ENCODE data around the gene CDH3.

The CDH3 gene

GRCh38 chr16:68643847-68644246 is 1.3 kb upstream of the CDH3 start:
- no peaks in the 10 kb centered on the region for H3K36me3 ChIP-seq (ENCODE audit: control insufficient read depth, insufficient read depth, low read length)
- no peak overlapping the region for H3K27ac ChIP-seq (ENCODE audit: low read depth, low read length)
- no peak overlapping the region for H3K18ac ChIP-seq (ENCODE audit: low read length)
- no peak overlapping the region for H4K8ac ChIP-seq (ENCODE audit: low read depth, low read length)
- H4K5ac ChIP-seq (ENCODE audit: low read length): no peak overlapping the region
- H3K79me2 ChIP-seq (ENCODE audit: control insufficient read depth, insufficient read depth, low read length): peaks cover 18% of the 10 kb centered on the region
- H2BK120ac ChIP-seq (ENCODE audit: low read depth, low read length): no peak overlapping the region
- peak overlapping the region; percentile 61 for H3K56ac ChIP-seq (ENCODE audit: low read length)
- no peak overlapping the region for H3K4ac ChIP-seq (ENCODE audit: low read depth, low read length)
- H3K4me3 ChIP-seq (ENCODE audit: low read length): no peak overlapping the region
- H3K79me1 ChIP-seq (ENCODE audit: low read length): peaks cover 4% of the 10 kb centered on the region
- H2BK15ac ChIP-seq (replicated peaks; ENCODE audit: low read depth): no peak overlapping the region
- H2AK5ac ChIP-seq (ENCODE audit: low read length): no peak overlapping the region
- DNase-seq: peak; percentile 27
- H3K4me2 ChIP-seq (ENCODE audit: low read length): no peak overlapping the region
- WGBS (ENCODE audit: extremely low coverage, insufficient coverage, low lambda C conversion rate): no CpG with 5 or more reads among the region's 10 CpGs
- no peaks in the 10 kb centered on the region for H3K27me3 ChIP-seq (ENCODE audit: insufficient read depth, low read length, poor library complexity)
- H3K4me1 ChIP-seq (ENCODE audit: control insufficient read depth, low read depth, low read length): peaks cover 6% of the 10 kb centered on the region
- H3K23ac ChIP-seq (ENCODE audit: low read length): no peak overlapping the region
- H2BK5ac ChIP-seq (ENCODE audit: low read length): no peak overlapping the region
- H3K9ac ChIP-seq (ENCODE audit: low read length): peak overlapping the region; percentile 5

- H2BK5ac ChIP-seq (ENCODE audit: low read length): no peak overlapping the region
- no peak overlapping the region for H2BK15ac ChIP-seq (replicated peaks; ENCODE audit: low read depth)
- peaks cover 23% of the 10 kb centered on the region for H3K79me2 ChIP-seq (ENCODE audit: control insufficient read depth, insufficient read depth, low read length)
- no peak overlapping the region for H3K23ac ChIP-seq (ENCODE audit: low read length)
- H4K5ac ChIP-seq (ENCODE audit: low read length): no peak overlapping the region
- no CpG with 5 or more reads among the region's 17 CpGs for WGBS (ENCODE audit: extremely low coverage, insufficient coverage, low lambda C conversion rate)
- H2AK5ac ChIP-seq (ENCODE audit: low read length): no peak overlapping the region
- H4K8ac ChIP-seq (ENCODE audit: low read depth, low read length): no peak overlapping the region
- peaks cover 6% of the 10 kb centered on the region for H3K79me1 ChIP-seq (ENCODE audit: low read length)
- H3K4ac ChIP-seq (ENCODE audit: low read depth, low read length): no peak overlapping the region
- DNase-seq: peak; percentile 67
- H2BK120ac ChIP-seq (ENCODE audit: low read depth, low read length): no peak overlapping the region
- H3K4me1 ChIP-seq (ENCODE audit: control insufficient read depth, low read depth, low read length): peaks cover 6% of the 10 kb centered on the region
- peak overlapping the region; percentile 66 for H3K27ac ChIP-seq (ENCODE audit: low read depth, low read length)
- peak overlapping the region; percentile 90 for H3K4me2 ChIP-seq (ENCODE audit: low read length)
- H3K4me3 ChIP-seq (ENCODE audit: low read length): no peak overlapping the region
- no peaks in the 10 kb centered on the region for H3K36me3 ChIP-seq (ENCODE audit: control insufficient read depth, insufficient read depth, low read length)
- no peaks in the 10 kb centered on the region for H3K27me3 ChIP-seq (ENCODE audit: insufficient read depth, low read length, poor library complexity)
- no peak overlapping the region for H3K18ac ChIP-seq (ENCODE audit: low read length)
- H3K9ac ChIP-seq (ENCODE audit: low read length): peak overlapping the region; percentile 74
- peak overlapping the region; percentile 85 for H3K56ac ChIP-seq (ENCODE audit: low read length)
Observed at GRCh38 chr16:68644296-68644695, 814 bp upstream of the CDH3 start.

- H3K4me2 ChIP-seq (ENCODE audit: low read length): peak overlapping the region; percentile 90
- peaks cover 28% of the 10 kb centered on the region for H3K79me2 ChIP-seq (ENCODE audit: control insufficient read depth, insufficient read depth, low read length)
- peaks cover 6% of the 10 kb centered on the region for H3K4me1 ChIP-seq (ENCODE audit: control insufficient read depth, low read depth, low read length)
- H3K4ac ChIP-seq (ENCODE audit: low read depth, low read length): peak overlapping the region; percentile 23
- peak overlapping the region; percentile 6 for H2BK120ac ChIP-seq (ENCODE audit: low read depth, low read length)
- DNase-seq: peak; percentile 87
- no peak overlapping the region for H2AK5ac ChIP-seq (ENCODE audit: low read length)
- H3K23ac ChIP-seq (ENCODE audit: low read length): peak overlapping the region; percentile 94
- peak overlapping the region; percentile 94 for H3K56ac ChIP-seq (ENCODE audit: low read length)
- peak overlapping the region; percentile 86 for H3K9ac ChIP-seq (ENCODE audit: low read length)
- H2BK15ac ChIP-seq (replicated peaks; ENCODE audit: low read depth): no peak overlapping the region
- H3K27me3 ChIP-seq (ENCODE audit: insufficient read depth, low read length, poor library complexity): no peaks in the 10 kb centered on the region
- WGBS (ENCODE audit: extremely low coverage, insufficient coverage, low lambda C conversion rate): no CpG with 5 or more reads among the region's 66 CpGs
- peak overlapping the region; percentile 23 for H3K18ac ChIP-seq (ENCODE audit: low read length)
- H3K27ac ChIP-seq (ENCODE audit: low read depth, low read length): peak overlapping the region; percentile 52
- H3K79me1 ChIP-seq (ENCODE audit: low read length): peaks cover 6% of the 10 kb centered on the region
- H4K8ac ChIP-seq (ENCODE audit: low read depth, low read length): no peak overlapping the region
- peak overlapping the region; percentile 30 for H2BK5ac ChIP-seq (ENCODE audit: low read length)
- H3K36me3 ChIP-seq (ENCODE audit: control insufficient read depth, insufficient read depth, low read length): no peaks in the 10 kb centered on the region
- H4K5ac ChIP-seq (ENCODE audit: low read length): no peak overlapping the region
- peak overlapping the region; percentile 64 for H3K4me3 ChIP-seq (ENCODE audit: low read length)
Observed at GRCh38 chr16:68645494-68646388, 631 bp downstream of the CDH3 start.

GRCh38 chr16:68646953-68647659 is 2.0 kb downstream of the CDH3 start:
- no peak overlapping the region for H2AK5ac ChIP-seq (ENCODE audit: low read length)
- H3K27me3 ChIP-seq (ENCODE audit: insufficient read depth, low read length, poor library complexity): no peaks in the 10 kb centered on the region
- peaks cover 2% of the 10 kb centered on the region for H3K4me1 ChIP-seq (ENCODE audit: control insufficient read depth, low read depth, low read length)
- no peak overlapping the region for H3K27ac ChIP-seq (ENCODE audit: low read depth, low read length)
- no peak overlapping the region for H4K5ac ChIP-seq (ENCODE audit: low read length)
- WGBS (ENCODE audit: extremely low coverage, insufficient coverage, low lambda C conversion rate): no CpG with 5 or more reads among the region's 18 CpGs
- H3K56ac ChIP-seq (ENCODE audit: low read length): no peak overlapping the region
- H2BK15ac ChIP-seq (replicated peaks; ENCODE audit: low read depth): no peak overlapping the region
- no peaks in the 10 kb centered on the region for H3K36me3 ChIP-seq (ENCODE audit: control insufficient read depth, insufficient read depth, low read length)
- H2BK120ac ChIP-seq (ENCODE audit: low read depth, low read length): no peak overlapping the region
- H3K23ac ChIP-seq (ENCODE audit: low read length): no peak overlapping the region
- H2BK5ac ChIP-seq (ENCODE audit: low read length): no peak overlapping the region
- no peak overlapping the region for H3K18ac ChIP-seq (ENCODE audit: low read length)
- H3K4me3 ChIP-seq (ENCODE audit: low read length): no peak overlapping the region
- peaks cover 7% of the 10 kb centered on the region for H3K79me1 ChIP-seq (ENCODE audit: low read length)
- H3K4me2 ChIP-seq (ENCODE audit: low read length): no peak overlapping the region
- H3K79me2 ChIP-seq (ENCODE audit: control insufficient read depth, insufficient read depth, low read length): peaks cover 31% of the 10 kb centered on the region
- DNase-seq: peak; percentile 24
- no peak overlapping the region for H3K9ac ChIP-seq (ENCODE audit: low read length)
- H4K8ac ChIP-seq (ENCODE audit: low read depth, low read length): no peak overlapping the region
- H3K4ac ChIP-seq (ENCODE audit: low read depth, low read length): no peak overlapping the region

- H3K79me2 ChIP-seq (ENCODE audit: control insufficient read depth, insufficient read depth, low read length): peaks cover 36% of the 10 kb centered on the region
- no peak overlapping the region for H3K56ac ChIP-seq (ENCODE audit: low read length)
- no peak overlapping the region for H3K9ac ChIP-seq (ENCODE audit: low read length)
- H2AK5ac ChIP-seq (ENCODE audit: low read length): no peak overlapping the region
- no peak overlapping the region for H2BK120ac ChIP-seq (ENCODE audit: low read depth, low read length)
- no peak overlapping the region for H4K8ac ChIP-seq (ENCODE audit: low read depth, low read length)
- peaks cover 2% of the 10 kb centered on the region for H3K4me1 ChIP-seq (ENCODE audit: control insufficient read depth, low read depth, low read length)
- no peak overlapping the region for H2BK15ac ChIP-seq (replicated peaks; ENCODE audit: low read depth)
- no peak overlapping the region for H4K5ac ChIP-seq (ENCODE audit: low read length)
- DNase-seq: no peak
- H3K4ac ChIP-seq (ENCODE audit: low read depth, low read length): no peak overlapping the region
- no peaks in the 10 kb centered on the region for H3K27me3 ChIP-seq (ENCODE audit: insufficient read depth, low read length, poor library complexity)
- no peak overlapping the region for H3K4me2 ChIP-seq (ENCODE audit: low read length)
- peaks cover 8% of the 10 kb centered on the region for H3K79me1 ChIP-seq (ENCODE audit: low read length)
- no CpG with 5 or more reads among the region's 12 CpGs for WGBS (ENCODE audit: extremely low coverage, insufficient coverage, low lambda C conversion rate)
- H3K23ac ChIP-seq (ENCODE audit: low read length): no peak overlapping the region
- H3K18ac ChIP-seq (ENCODE audit: low read length): no peak overlapping the region
- H3K27ac ChIP-seq (ENCODE audit: low read depth, low read length): no peak overlapping the region
- H2BK5ac ChIP-seq (ENCODE audit: low read length): no peak overlapping the region
- no peaks in the 10 kb centered on the region for H3K36me3 ChIP-seq (ENCODE audit: control insufficient read depth, insufficient read depth, low read length)
- no peak overlapping the region for H3K4me3 ChIP-seq (ENCODE audit: low read length)
Observed at GRCh38 chr16:68651136-68651535, 6.0 kb downstream of the CDH3 start.

Data from mesendoderm (in vitro differentiated cells).